Tibial artery (tissue), 4 donors: Measurements from ENCODE around the gene EXOC6B.

Source experiments
- DNase-seq, 2 donors: peaks; one replicate each; pipeline ENCODE4 v3.0.0-alpha.2; 2019
- H3K27ac ChIP-seq, 2 donors: fragments of 200-600 bp; sonication (generic) in 1 of 2; 1 replicate in 1 of 2; 2 replicates in 1 of 2; pipeline ENCODE4 v1.5.1; 2018 to 2019; ENCODE audit warnings: mild to moderate bottlenecking in 1 of 2
- H3K27me3 ChIP-seq, 2 donors: fragments of 200-600 bp; sonication (generic) in 1 of 2; one replicate each; pipeline versions ENCODE4 v1.5.1 to v1.6.0; 2016 to 2019
- H3K36me3 ChIP-seq, 3 donors: fragments of 200-600 bp; sonication (generic) in 2 of 3; one replicate each; pipeline ENCODE4 v1.5.1; 2016 to 2019; ENCODE audit warnings: mild to moderate bottlenecking in 2 of 3
- H3K4me1 ChIP-seq, 4 donors: fragments of 200-600 bp; sonication (generic) in 2 of 4; 1 replicate in 3 of 4; 2 replicates in 1 of 4; pipeline ENCODE4 v1.5.1; 2016 to 2019
- H3K4me3 ChIP-seq, 2 donors: fragments of 200-600 bp; sonication (generic) in 1 of 2; 1 replicate in 1 of 2; 2 replicates in 1 of 2; pipeline ENCODE4 v1.5.1; 2018 to 2019; ENCODE audit warnings: mild to moderate bottlenecking in 2 of 2
- H3K9me3 ChIP-seq, 3 donors: fragments of 200-600 bp; sonication (generic) in 1 of 3; one replicate each; pipeline ENCODE4 v1.5.1; 2016 to 2019
- CTCF ChIP-seq, 2 experiments: fragments of 200-600 bp in 1 of 2; fragments of 450-650 bp in 1 of 2; IDR thresholded peaks; one replicate each; pipeline ENCODE4 v1.5.1; 2017 to 2019; ENCODE audit warnings: antibody characterized with exemption in 2 of 2, mild to moderate bottlenecking in 1 of 2, moderate library complexity in 1 of 2
- intact Hi-C: fragments of 100-400 bp; cut with DNase I; formaldehyde crosslinking; loops from one replicate; pipeline ENCODE4 v1.15.0; 2023; ENCODE audit warnings: low total_unique reads

EXOC6B gene

GRCh38 chr2:72533765-72534164 is 292.1 kb downstream of the EXOC6B start:
- no peaks in the 10 kb centered on the region for H3K27me3 ChIP-seq
- H3K36me3 ChIP-seq = no peaks in the 10 kb centered on the region
- H3K27ac ChIP-seq = no peak overlapping the region
- no peaks in the 10 kb centered on the region for H3K9me3 ChIP-seq
- no peak for DNase-seq
- H3K4me3 ChIP-seq = no peak overlapping the region
- no peak for TF ChIP-seq CTCF (IDR thresholded peaks at IDR 0.05)
- intact Hi-C loops = no loop called here
- H3K4me1 ChIP-seq = no peaks in the 10 kb centered on the region

- no peak for TF ChIP-seq CTCF (IDR thresholded peaks at IDR 0.05)
- intact Hi-C loops = no loop called here
- Histone ChIP-seq H3K4me3 (no peak overlapping the region), H3K27ac (no peak overlapping the region), H3K27me3 (no peaks in the 10 kb centered on the region), H3K9me3 (no peaks in the 10 kb centered on the region), H3K4me1 (no peaks in the 10 kb centered on the region), H3K36me3 (no peaks in the 10 kb centered on the region)
- no peak for DNase-seq
Observed at GRCh38 chr2:72527424-72527823, 298.4 kb downstream of the EXOC6B start.

- Histone ChIP-seq H3K4me1 (no peaks in the 10 kb centered on the region), H3K9me3 (no peaks in the 10 kb centered on the region), H3K27ac (no peak overlapping the region), H3K4me3 (no peak overlapping the region), H3K27me3 (no peaks in the 10 kb centered on the region), H3K36me3 (no peaks in the 10 kb centered on the region)
- intact Hi-C loops = no loop called here
- no peak for DNase-seq
- no peak for TF ChIP-seq CTCF (IDR thresholded peaks at IDR 0.05)
Observed at GRCh38 chr2:72526623-72527022, 299.2 kb downstream of the EXOC6B start.

GRCh38 chr2:72524071-72524470 is 301.8 kb downstream of the EXOC6B start:
- no peaks in the 10 kb centered on the region for H3K27me3 ChIP-seq
- TF ChIP-seq CTCF (IDR thresholded peaks at IDR 0.05) = no peak
- intact Hi-C loops = no loop called here
- no peak for DNase-seq
- H3K9me3 ChIP-seq = no peaks in the 10 kb centered on the region
- H3K4me1 ChIP-seq = no peaks in the 10 kb centered on the region
- no peak overlapping the region for H3K27ac ChIP-seq
- H3K36me3 ChIP-seq = no peaks in the 10 kb centered on the region
- H3K4me3 ChIP-seq = no peak overlapping the region

GRCh38 chr2:72515696-72516095 is 310.1 kb downstream of the EXOC6B start:
- no peaks in the 10 kb centered on the region for H3K27me3 ChIP-seq
- DNase-seq = no peak
- no peaks in the 10 kb centered on the region for H3K9me3 ChIP-seq
- intact Hi-C loops = no loop called here
- H3K36me3 ChIP-seq = no peaks in the 10 kb centered on the region
- H3K4me1 ChIP-seq = peaks cover 0 to 7% (median 0%) of the 10 kb centered on the region in 4 donors
- TF ChIP-seq CTCF (IDR thresholded peaks at IDR 0.05) = no peak
- H3K4me3 ChIP-seq = no peak overlapping the region
- H3K27ac ChIP-seq = no peak overlapping the region

GRCh38 chr2:72513011-72513410 is 312.8 kb downstream of the EXOC6B start:
- no peak for TF ChIP-seq CTCF (IDR thresholded peaks at IDR 0.05)
- H3K4me1 ChIP-seq = peaks cover 0 to 7% (median 0%) of the 10 kb centered on the region in 4 donors
- no peak for DNase-seq
- H3K9me3 ChIP-seq = no peaks in the 10 kb centered on the region
- H3K27me3 ChIP-seq = no peaks in the 10 kb centered on the region
- H3K4me3 ChIP-seq = no peak overlapping the region
- intact Hi-C loops = no loop called here
- H3K36me3 ChIP-seq = no peaks in the 10 kb centered on the region
- no peak overlapping the region for H3K27ac ChIP-seq
